ENCODE measurements around the gene EYS. TPM values are rescaled to one million over a fixed set of nuclear protein-coding genes. Genes with fewer than 3 reads are reported as not detected.

Gene EYS
- total and polyA plus RNA-seq, 8 donors, result 0.24 to 0.85 (median 0.55) TPM

DNA sequence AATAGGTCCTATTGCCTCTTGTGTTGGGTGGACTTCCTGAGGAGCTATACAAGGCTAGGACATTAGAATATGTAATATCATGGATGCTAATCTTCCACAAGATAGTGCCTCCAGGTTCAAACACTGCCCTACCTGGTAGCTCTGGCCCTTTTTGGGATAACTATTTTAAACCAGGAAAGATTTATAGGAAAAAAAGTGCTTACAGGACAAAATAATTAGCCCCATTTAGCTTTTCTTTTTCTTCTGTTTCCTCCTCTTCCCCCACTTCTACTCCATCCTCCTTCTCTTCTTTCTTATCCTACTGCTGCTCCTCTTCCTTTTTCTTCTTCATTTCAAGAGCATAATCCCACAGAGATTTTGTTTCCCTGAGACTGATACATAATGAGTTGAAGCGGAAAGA lies 1104.0 kb downstream of the EYS start:
- no peak for TF ChIP-seq CTCF (IDR thresholded peaks at IDR 0.05)
- intact Hi-C loops (cut with DNase I), result no loop called here
- Histone ChIP-seq H3K4me3 (no peak overlapping the region), H3K36me3 (no peaks in the 10 kb centered on the region), H3K4me1 (no peaks in the 10 kb centered on the region), H3K27me3 (no peaks in the 10 kb centered on the region), H3K9me3 (no peaks in the 10 kb centered on the region), H3K27ac (no peak overlapping the region)
- DNase-seq (no peak), ATAC-seq (no peak)

GRCh38 chr6:64591676-64592036 lies 1115.4 kb downstream of the EYS start:
- Histone ChIP-seq H3K4me3 (no peak overlapping the region), H3K4me1 (no peaks in the 10 kb centered on the region), H3K9me3 (no peaks in the 10 kb centered on the region), H3K27ac (no peak overlapping the region), H3K27me3 (no peaks in the 10 kb centered on the region), H3K36me3 (no peaks in the 10 kb centered on the region)
- TF ChIP-seq CTCF (IDR thresholded peaks at IDR 0.05), result no peak
- DNase-seq (no peak), ATAC-seq (no peak)
- intact Hi-C loops (cut with DNase I), result no loop called here

- no peak overlapping the region for H3K4me3 ChIP-seq
- H3K9me3 ChIP-seq, result no peaks in the 10 kb centered on the region
- no peak for TF ChIP-seq CTCF (IDR thresholded peaks at IDR 0.05)
- ATAC-seq (no peak), DNase-seq (no peak)
- H3K36me3 ChIP-seq, result no peaks in the 10 kb centered on the region
- intact Hi-C loops (cut with DNase I), result no loop called here
- no peaks in the 10 kb centered on the region for H3K27me3 ChIP-seq
- H3K4me1 ChIP-seq, result no peaks in the 10 kb centered on the region
- H3K27ac ChIP-seq, result no peak overlapping the region
Measured at GRCh38 chr6:64590965-64591675, 1115.9 kb downstream of the EYS start.

DNA sequence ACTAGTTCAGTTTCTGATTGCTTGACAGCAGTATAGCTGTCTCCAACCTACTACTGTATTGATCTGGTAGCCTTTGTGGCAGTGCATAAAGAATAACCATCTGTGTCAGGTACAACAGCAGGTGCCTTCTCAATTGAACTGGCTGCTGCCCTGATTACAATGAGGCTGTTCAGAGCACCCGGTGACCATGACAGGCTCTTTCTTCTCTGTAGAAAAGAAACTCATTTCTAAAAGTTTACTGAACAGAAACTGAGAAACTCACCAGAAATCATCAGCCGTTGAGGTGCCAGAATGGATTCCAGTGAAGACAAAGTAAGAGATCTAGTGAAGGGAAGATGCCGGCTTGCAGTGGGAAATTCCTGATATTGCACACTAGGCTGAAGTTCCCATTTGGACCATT lies 1117.1 kb downstream of the EYS start:
- H3K4me1 ChIP-seq, result no peaks in the 10 kb centered on the region
- TF ChIP-seq CTCF (IDR thresholded peaks at IDR 0.05), result no peak
- no peak for ATAC-seq
- no peaks in the 10 kb centered on the region for H3K36me3 ChIP-seq
- H3K27ac ChIP-seq, result no peak overlapping the region
- H3K9me3 ChIP-seq, result no peaks in the 10 kb centered on the region
- intact Hi-C loops (cut with DNase I), result no loop called here
- H3K4me3 ChIP-seq, result no peak overlapping the region
- no peak for DNase-seq
- H3K27me3 ChIP-seq, result no peaks in the 10 kb centered on the region

DNA sequence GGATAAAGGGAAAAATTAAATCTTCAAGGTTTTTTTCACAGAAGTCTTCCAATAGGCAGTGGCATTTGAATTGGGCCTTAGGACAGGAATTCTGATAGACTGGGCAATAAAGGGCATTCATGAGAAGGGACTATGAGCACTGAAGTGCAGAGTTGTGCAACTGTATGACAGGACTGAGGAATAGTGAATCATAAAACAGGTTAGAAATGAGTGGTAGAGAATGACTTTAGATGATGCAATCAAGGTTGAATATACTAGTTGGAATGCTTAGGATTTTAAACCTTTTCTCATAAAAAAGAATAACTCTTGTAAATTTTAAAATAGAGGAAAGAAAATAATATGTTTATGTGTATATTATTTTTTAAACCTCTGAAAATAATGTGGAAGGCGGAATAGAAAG lies 1126.7 kb downstream of the EYS start:
- H3K9me3 ChIP-seq, result no peaks in the 10 kb centered on the region
- H3K27me3 ChIP-seq, result no peaks in the 10 kb centered on the region
- H3K4me3 ChIP-seq, result no peak overlapping the region
- ATAC-seq, result peak; percentile 52
- TF ChIP-seq CTCF (IDR thresholded peaks at IDR 0.05), result no peak
- no peak for DNase-seq
- H3K27ac ChIP-seq, result no peak overlapping the region
- H3K36me3 ChIP-seq, result no peaks in the 10 kb centered on the region
- intact Hi-C loops (cut with DNase I), result no loop called here
- H3K4me1 ChIP-seq, result no peaks in the 10 kb centered on the region

Measured in left lung (tissue), 10 donors.